Osteocyte (in vitro differentiated cells): ENCODE measurements around the gene ANKRD10. TPM values are rescaled to one million over a fixed set of nuclear protein-coding genes. Genes with fewer than 3 reads are reported as not detected.
A peak's percentile ranks its signal among the peaks of the same experiment; 100 is the strongest.

Experiments
- DNase-seq: peaks from one replicate; pipeline ENCODE4 v3.0.0; 2021; ENCODE audit warnings: mixed read lengths; ENCODE audit not compliant: unreplicated experiment; ENCODE audit errors: extremely low spot score
- H3K27ac Mint-ChIP-seq: one replicate; pipeline ENCODE4 v1.8.0; 2021; ENCODE audit warnings: mild to moderate bottlenecking, mixed read lengths; ENCODE audit not compliant: unreplicated experiment
- H3K27me3 Mint-ChIP-seq: one replicate; pipeline ENCODE4 v1.8.0; 2021; ENCODE audit warnings: mixed read lengths; ENCODE audit not compliant: unreplicated experiment
- H3K36me3 Mint-ChIP-seq: one replicate; pipeline ENCODE4 v1.8.0; 2021; ENCODE audit warnings: mixed read lengths; ENCODE audit not compliant: unreplicated experiment
- H3K4me1 Mint-ChIP-seq: one replicate; pipeline ENCODE4 v1.8.0; 2021; ENCODE audit warnings: mixed read lengths; ENCODE audit not compliant: unreplicated experiment
- H3K4me3 Mint-ChIP-seq: one replicate; pipeline ENCODE4 v1.8.0; 2021; ENCODE audit warnings: mild to moderate bottlenecking, moderate library complexity, mixed read lengths; ENCODE audit not compliant: unreplicated experiment
- H3K9me3 Mint-ChIP-seq: one replicate; pipeline ENCODE4 v1.8.0; 2021; ENCODE audit warnings: mixed read lengths; ENCODE audit not compliant: unreplicated experiment
- total RNA-seq: library from RNA; stranded (reverse); gene quantifications from 2 replicates; pipeline ENCODE4 v1.2.1, GENCODE V29; 2021
- TF ChIP-seq, protein P1 (sequence below): fragments of 200-600 bp; sonication (generic); IDR thresholded peaks from 2 replicates; pipeline ENCODE4 v1.5.0; 2021; ENCODE audit warnings: antibody characterized with exemption, mild to moderate bottlenecking, moderate library complexity

The ANKRD10 gene
- total RNA-seq, 1 donor from 2014 or later: 257 TPM

DNA sequence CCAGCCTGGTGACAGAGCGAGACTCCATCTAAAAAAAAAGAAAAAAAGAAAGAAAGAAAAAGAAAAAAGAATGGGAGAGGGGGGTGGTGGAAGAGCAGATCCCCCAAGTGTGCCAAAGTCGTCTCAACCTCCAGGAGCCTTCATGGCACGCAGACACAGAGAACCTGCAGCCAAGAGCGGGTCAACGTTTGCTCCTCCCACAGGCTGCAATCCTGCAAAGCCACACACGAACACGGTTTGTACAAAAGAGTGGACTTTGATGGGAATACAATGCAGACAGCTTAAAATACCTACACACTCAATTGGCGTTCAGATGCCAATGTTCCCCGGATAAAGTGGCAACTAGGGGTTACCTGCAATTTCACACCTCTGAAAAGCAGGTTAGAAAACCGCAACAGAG, 29.4 kb downstream of the ANKRD10 start:
- peak overlapping the region; percentile 62 for H3K27ac Mint-ChIP-seq
- DNase-seq: no peak
- peaks cover 28% of the 10 kb centered on the region for H3K4me1 Mint-ChIP-seq

DNA sequence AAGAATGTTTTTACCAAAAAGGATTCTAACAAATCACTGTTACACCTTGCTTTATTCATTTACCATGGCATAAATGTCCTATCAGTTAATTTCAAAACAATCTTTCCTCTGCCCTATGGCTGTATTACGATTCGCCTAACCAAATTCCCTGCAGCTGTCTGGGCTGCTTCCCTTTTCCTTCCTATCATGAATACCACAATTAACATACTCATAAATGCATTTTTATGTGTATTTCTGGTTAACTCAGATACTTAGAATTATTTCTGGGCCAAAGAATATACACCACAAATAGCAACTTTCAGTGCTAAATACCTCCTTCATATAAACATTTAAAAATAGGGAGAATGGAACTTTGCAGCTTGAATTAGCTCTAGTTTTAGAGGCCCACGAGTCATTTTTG, 30.4 kb downstream of the ANKRD10 start:
- H3K27ac Mint-ChIP-seq: peak overlapping the region; percentile 62
- H3K27me3 Mint-ChIP-seq: no peaks in the 10 kb centered on the region
- H3K36me3 Mint-ChIP-seq: peaks cover 11% of the 10 kb centered on the region
- TF ChIP-seq, protein P1, sequence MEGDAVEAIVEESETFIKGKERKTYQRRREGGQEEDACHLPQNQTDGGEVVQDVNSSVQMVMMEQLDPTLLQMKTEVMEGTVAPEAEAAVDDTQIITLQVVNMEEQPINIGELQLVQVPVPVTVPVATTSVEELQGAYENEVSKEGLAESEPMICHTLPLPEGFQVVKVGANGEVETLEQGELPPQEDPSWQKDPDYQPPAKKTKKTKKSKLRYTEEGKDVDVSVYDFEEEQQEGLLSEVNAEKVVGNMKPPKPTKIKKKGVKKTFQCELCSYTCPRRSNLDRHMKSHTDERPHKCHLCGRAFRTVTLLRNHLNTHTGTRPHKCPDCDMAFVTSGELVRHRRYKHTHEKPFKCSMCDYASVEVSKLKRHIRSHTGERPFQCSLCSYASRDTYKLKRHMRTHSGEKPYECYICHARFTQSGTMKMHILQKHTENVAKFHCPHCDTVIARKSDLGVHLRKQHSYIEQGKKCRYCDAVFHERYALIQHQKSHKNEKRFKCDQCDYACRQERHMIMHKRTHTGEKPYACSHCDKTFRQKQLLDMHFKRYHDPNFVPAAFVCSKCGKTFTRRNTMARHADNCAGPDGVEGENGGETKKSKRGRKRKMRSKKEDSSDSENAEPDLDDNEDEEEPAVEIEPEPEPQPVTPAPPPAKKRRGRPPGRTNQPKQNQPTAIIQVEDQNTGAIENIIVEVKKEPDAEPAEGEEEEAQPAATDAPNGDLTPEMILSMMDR: no peak
- DNase-seq: no peak
- H3K4me3 Mint-ChIP-seq: no peak overlapping the region
- H3K9me3 Mint-ChIP-seq: no peaks in the 10 kb centered on the region
- H3K4me1 Mint-ChIP-seq: peaks cover 28% of the 10 kb centered on the region

More for the DNA sequence above, 29.4 kb downstream of the ANKRD10 start:
- peaks cover 9% of the 10 kb centered on the region for H3K36me3 Mint-ChIP-seq
- H3K27me3 Mint-ChIP-seq: no peaks in the 10 kb centered on the region
- TF ChIP-seq, protein P1: no peak
- no peaks in the 10 kb centered on the region for H3K9me3 Mint-ChIP-seq
- H3K4me3 Mint-ChIP-seq: no peak overlapping the region

DNA sequence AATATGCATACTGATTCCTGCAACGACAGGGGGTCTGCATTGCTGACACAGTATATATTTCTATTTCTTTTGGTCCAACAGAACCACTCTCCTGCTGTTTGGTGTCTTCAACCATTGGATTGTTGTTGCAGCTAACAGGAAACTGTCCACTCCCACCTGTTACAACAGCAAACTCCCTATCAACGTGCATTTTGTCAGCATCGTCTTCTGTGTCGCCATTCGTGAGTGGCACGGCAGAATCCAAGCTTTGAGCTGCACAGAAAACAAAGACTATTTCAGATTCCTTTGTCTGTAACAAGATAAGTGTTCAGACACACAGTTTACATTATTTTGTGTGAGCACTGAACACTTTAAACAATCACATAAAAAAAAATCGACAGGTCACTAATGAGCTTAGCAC, 31.3 kb downstream of the ANKRD10 start:
- H3K27me3 Mint-ChIP-seq: no peaks in the 10 kb centered on the region
- TF ChIP-seq, protein P1: no peak
- peaks cover 13% of the 10 kb centered on the region for H3K36me3 Mint-ChIP-seq
- no peak overlapping the region for H3K27ac Mint-ChIP-seq
- H3K4me3 Mint-ChIP-seq: no peak overlapping the region
- H3K4me1 Mint-ChIP-seq: peaks cover 22% of the 10 kb centered on the region
- H3K9me3 Mint-ChIP-seq: no peaks in the 10 kb centered on the region
- no peak for DNase-seq

- Mint-ChIP-seq H3K4me1 (peaks cover 19% of the 10 kb centered on the region), H3K4me3 (no peak overlapping the region)
- DNase-seq: no peak
These were observed 31.9 kb downstream of the ANKRD10 start for GRCh38 chr13:110882972-110883371.

DNA sequence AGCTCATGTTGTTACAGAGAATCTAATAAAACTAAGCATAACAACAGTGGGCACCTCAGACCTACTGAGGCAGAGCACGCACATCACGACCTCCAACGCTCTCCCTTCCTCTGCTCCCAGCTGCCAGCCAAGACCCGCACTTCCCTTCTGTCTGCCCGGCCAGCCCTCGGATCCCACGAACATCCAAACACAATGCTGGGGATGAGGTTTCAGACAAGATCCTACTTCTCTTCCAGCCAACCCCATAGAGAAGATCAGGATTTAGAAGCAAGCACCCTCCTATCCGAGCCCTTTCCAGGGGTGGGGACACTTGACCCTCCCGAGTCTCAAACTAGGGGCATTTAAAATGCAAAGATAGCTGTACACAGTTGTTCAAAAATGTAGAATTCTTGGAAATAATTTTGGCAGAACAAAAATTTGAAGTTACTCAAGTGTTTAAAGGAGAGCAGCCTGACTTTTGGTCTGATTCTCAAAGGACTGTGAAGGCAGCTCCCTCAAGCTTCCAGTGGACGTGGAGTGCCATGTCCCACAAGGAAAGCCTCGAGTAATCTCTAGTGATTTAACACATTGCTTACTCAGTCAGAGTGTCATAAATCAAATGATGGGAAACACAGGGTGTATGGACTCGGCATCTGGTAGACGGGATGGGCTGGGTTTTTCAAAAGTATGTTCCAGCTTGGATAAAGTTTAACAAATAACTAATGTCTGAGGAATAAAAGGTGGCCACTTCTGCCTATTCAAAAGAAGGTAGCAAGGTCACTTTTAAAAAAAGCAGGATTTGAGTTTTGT, 32.8 kb downstream of the ANKRD10 start:
- Mint-ChIP-seq H3K27ac (peak overlapping the region; percentile 34), H3K9me3 (no peaks in the 10 kb centered on the region), H3K27me3 (no peaks in the 10 kb centered on the region), H3K36me3 (peaks cover 10% of the 10 kb centered on the region), H3K4me1 (peaks cover 17% of the 10 kb centered on the region), H3K4me3 (no peak overlapping the region)
- TF ChIP-seq, protein P1: no peak
- DNase-seq: no peak

More at GRCh38 chr13:110882972-110883371, 31.9 kb downstream of the ANKRD10 start:
- no peaks in the 10 kb centered on the region for H3K9me3 Mint-ChIP-seq
- TF ChIP-seq, protein P1: no peak
- H3K27me3 Mint-ChIP-seq: no peaks in the 10 kb centered on the region
- no peak overlapping the region for H3K27ac Mint-ChIP-seq
- peaks cover 10% of the 10 kb centered on the region for H3K36me3 Mint-ChIP-seq
